Activated T-helper 1 cell treated with anti-CD3 and anti-CD28 coated beads, Interleukin-2, amount 50 U/mL, for 16 hours (primary cell): ENCODE data around the gene NR6A1.

Experiments used
- DNase-seq, 2 donors: peaks; one replicate each; pipeline ENCODE4 v3.0.0-alpha.2; 2020; ENCODE audit warnings: low read depth in 1 of 2, low spot score in 1 of 2

NR6A1 gene

DNA sequence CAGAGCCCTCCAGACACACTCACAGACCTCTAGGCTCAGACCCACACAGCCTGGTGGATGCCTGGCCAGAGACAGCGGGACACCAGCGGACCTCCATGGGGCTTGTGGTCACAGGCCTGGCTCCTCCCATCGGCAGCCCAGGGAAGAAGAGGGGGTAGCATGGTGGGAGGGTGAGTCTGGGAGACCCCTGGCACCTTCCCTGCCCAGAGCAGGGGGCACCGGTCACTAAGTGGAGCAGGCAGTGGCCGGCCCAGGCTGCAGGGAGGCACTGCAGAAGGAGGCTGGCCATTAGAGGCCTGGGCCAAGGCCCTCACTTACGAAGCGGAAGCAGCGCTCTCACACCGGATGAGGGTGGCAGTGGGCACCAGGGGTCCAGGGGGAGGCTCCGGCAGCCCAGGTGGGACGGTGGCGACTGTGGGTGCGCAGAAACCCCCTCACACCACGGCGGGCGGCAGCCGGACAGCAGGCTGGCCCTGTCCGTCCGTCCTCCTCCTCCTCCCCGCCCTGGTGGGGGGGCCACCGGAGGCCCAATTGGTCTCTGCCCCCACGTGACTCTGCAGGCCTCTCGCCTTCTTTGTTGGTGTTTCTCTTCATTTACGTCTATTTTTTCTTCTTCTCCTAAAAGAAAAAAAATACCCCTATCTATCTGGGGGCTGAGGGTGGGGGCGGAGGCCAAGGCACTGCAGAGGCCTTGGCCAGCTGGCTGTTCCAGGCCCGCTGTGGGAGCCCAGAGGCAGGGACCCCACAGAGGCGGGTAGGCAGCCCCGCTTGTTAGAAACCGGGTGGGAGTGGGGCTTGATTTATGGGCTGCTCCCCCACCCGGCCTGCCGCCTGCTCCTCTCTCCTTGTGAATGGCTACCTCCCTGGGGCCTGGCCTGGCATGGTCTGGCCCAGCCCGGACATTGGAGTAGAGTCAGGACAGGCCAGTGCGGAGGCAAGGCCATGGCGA, 263.9 kb downstream of the NR6A1 start, which contains the start of gene NR5A1:
Gene NR5A1 (minus strand): TSS at position 469 of the 949 bp plus-strand sequence. CDS start 4,004 bp downstream, outside the sequence.
- no peak for DNase-seq

- DNase-seq = no peak
Measured at GRCh38 chr9:124506433-124506832, 264.7 kb downstream of the NR6A1 start.

DNA sequence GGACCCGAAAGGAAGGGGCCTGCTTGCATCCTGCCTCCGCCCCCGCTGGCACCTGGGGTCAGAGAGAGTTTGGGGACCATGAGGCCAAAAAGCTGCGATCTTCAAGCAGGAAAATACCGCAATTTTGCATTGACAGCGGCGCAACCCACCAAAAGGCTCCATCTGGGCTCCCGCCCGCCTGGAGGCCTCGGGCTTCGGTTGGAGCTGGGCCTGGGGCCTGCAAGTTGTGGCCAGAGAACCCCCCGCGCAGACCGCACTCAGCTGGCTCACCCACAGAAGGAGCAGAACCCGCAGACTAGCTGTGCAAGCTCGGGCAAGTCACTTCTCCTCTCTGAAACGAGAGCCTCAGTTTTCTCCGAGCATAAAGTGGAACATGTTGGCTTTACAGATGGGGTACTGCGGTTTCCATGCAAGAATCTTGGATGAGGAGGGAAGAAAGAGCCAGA, 265.2 kb downstream of the NR6A1 start:
- no peak for DNase-seq

GRCh38 chr9:124505006-124505900, 265.9 kb downstream of the NR6A1 start:
- DNase-seq = no peak

GRCh38 chr9:124504530-124505005, 266.5 kb downstream of the NR6A1 start:
- no peak for DNase-seq

- DNase-seq = no peak
Measured at GRCh38 chr9:124503713-124504529, 267.2 kb downstream of the NR6A1 start.

- no peak for DNase-seq
Measured at GRCh38 chr9:124502711-124503702, 268.1 kb downstream of the NR6A1 start.

DNA sequence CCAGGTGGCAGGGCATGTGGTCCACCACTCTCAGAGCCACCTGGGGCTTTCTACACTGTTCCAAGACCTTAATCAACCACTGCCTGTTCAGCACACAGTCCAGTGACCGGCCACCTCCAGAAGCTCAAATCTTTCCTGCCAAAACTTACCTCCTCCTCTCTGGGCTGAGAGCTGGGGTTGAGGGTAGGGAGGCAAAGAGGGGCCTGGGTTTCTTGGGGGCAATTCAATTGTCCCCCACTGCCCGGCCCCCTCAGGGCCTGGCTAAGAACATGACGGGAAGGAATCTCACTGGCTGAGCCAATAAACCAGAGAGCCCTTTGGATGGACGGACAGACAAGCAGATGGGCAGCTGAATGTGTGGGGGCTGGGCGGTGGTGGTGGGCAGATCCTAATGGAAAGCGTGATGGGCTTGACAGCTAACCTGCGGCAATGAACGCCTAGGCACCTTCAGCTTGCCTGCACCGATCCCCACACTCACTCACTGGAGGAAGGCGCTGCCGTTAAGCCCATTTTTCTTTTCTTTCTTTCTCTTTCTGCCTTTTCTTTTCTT, 269.3 kb downstream of the NR6A1 start:
- DNase-seq = no peak

- DNase-seq = no peak
Measured at GRCh38 chr9:124500796-124501611, 270.1 kb downstream of the NR6A1 start.

- no peak for DNase-seq
Measured at GRCh38 chr9:124500028-124500795, 270.9 kb downstream of the NR6A1 start.

DNA sequence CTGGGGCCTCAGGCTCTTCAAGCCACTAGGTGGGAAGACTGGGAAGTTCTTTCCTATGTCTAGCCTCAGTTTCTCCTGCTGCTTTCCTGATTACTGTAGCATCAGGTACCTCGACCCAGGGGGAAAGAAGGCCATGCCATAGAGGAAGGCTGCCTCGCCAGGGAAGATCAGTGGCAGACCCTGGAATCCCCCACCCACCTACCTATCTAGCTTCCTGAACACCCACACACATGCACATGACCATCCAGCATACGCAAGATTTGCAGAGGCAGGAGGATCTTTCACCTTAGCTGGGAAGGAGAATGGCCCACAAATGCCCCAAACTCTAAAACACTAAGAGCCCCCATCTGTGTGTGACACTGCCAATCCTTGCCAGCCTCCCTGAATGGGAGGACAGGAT, 271.9 kb downstream of the NR6A1 start:
- no peak for DNase-seq

GRCh38 chr9:124498499-124499146, 272.5 kb downstream of the NR6A1 start:
- DNase-seq = no peak

DNA sequence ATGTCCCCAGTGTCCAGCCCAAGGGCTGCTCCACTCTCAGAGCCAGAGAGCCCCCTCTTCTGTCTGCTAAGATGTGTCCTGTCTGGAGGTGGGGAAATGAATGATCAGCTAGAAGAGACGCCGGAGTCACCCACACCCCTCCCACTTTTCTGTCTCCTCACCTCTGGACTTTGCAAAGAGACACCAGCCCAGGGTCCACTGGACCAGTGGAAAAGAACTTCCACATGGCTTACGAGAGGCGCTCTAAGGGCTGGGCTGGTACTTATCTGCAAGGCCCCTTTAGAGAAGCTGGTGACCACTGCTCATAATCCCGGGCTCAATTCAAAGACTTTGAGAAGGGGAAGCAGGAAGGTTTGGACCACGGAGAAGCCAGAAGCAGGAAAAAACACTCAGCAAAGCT, 273.1 kb downstream of the NR6A1 start:
- no peak for DNase-seq

GRCh38 chr9:124497441-124497840, 273.7 kb downstream of the NR6A1 start:
- no peak for DNase-seq

GRCh38 chr9:124496463-124496862, 274.6 kb downstream of the NR6A1 start:
- no peak for DNase-seq

GRCh38 chr9:124496075-124496449, 275.0 kb downstream of the NR6A1 start:
- DNase-seq = no peak
